Hindlimb muscle (tissue), 1 donor: Measurements from ENCODE around the gene OTOS. TPM values are rescaled to one million over a fixed set of nuclear protein-coding genes. Genes with fewer than 3 reads are reported as not detected.

Experiments used
- DNase-seq: peaks from one replicate; pipeline ENCODE4 v3.0.0-alpha.2; 2013
- polyA plus RNA-seq: library from polyadenylated mRNA; unstranded; fragments of 120-200 nt; gene quantifications from one replicate; pipeline ENCODE4 v1.2.1, GENCODE V29; 2013; ENCODE audit not compliant: insufficient read length

The OTOS gene
- polyA plus RNA-seq = not detected

DNA sequence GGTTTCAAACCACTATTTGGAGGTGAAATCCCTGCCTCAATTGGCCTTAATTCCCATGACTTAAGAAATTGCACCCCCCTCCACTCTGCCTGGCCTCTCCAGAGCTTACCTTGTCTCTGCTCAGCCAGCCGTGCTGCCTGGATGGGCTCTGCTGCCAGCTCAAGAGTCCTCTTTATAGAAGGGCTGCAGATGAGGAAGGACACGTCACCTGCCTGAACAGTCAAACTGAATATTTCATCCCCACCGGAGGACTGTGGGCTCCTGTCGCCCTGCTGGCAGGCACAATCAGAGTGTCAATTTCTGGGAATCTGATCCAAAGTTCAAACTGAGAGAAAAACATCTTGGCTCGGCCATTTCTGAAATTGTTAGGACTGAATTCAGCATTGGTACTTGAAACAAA, at the start of gene OTOS:
TSS of gene OTOS (minus strand) at position 148 of the 400 bp plus-strand sequence. CDS start 332 bp downstream, outside the sequence.
- no peak for DNase-seq

DNA sequence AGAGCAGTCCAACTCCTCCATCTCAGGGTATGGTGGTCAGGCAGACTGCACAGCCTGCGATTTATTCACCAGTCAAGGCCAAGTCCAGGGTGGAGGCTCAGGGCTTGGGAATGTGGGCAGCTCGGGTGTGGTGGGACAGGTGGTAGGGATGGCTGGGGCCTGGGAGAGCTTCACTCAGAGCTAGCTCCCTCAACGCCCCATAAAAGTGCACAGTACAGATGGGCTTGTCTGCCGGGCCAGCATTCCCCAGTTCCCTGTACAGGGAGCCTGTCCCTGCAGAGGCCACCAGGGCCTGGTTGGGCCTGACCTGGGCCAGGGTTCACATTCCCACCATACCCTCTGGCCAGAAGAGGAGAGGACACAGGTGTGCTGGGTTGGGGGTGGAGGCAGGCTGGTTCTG, 49.2 kb upstream of the OTOS start:
- DNase-seq = no peak

DNA sequence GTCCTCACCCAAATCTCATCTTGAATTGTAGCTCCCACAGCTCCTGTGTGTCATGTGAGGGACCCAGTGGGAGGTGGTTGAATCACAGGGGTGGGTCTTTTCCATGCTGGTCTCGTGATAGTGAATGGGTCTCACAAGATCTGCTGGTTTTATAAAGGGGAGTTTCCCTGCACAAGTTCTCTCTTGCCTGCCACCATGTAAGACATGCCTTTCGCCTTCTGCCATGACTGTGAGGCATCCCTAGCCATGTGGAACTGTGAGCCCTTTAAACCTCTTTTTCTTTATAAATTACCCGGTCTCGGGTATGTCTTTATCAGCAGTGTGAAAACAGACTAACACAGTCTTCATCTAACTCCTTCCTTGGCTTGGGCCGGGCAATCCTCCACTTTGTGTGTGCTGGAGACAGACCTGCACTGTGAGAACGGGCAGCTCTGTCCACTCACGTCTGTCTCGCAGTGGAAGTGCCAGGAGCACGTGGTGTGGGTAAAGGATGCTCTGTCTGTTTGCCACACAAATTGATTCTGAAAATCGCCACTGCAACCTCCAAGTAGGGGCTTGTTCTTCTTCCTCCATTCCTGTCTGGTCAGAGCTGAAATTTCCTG, 47.6 kb upstream of the OTOS start:
- DNase-seq = no peak

DNA sequence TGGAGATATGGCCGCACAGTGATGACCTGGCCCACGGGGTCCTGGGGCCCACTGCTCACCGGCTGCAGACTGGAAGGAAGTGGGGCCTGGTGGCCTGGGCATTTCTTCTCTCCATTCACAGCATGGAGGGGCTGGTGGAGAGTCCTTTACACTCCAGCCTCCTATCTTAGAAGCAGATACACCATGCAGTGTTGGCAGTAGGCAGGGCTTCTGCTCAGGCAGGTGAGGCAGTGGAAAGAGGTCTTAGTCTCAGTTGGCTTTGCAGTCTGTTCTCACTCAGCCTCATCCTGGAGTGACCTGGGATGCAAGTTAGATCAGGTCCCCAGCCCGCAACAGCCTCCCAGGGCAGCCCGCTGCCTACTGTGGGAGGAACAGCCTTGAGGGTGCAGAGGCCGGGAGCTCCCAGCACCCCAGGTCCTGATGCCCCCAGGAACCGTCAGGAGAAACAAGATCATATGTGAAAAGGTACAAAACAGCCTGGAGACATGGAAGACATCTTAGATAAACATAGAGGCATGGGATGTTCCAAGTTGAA, 45.8 kb upstream of the OTOS start:
- DNase-seq = no peak

DNA sequence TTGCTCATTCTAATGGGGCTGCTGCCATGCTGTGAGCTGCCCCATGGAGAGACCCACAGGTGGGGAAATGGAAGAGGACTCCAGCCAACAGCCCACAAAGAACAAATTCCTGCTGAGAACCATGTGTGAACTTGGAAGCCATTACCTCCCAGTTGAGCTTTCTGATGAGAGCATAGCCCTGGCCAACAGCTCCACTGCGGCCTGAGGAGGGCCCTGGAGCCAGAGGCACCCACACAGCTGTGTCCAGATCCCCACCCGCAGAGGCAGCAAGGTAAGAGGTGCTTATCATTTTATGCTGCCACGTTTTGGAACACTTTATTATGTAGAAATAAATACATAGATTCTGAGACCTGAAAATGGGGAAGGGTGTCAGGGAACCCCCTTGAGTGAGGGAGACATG, 44.2 kb upstream of the OTOS start:
- no peak for DNase-seq

DNA sequence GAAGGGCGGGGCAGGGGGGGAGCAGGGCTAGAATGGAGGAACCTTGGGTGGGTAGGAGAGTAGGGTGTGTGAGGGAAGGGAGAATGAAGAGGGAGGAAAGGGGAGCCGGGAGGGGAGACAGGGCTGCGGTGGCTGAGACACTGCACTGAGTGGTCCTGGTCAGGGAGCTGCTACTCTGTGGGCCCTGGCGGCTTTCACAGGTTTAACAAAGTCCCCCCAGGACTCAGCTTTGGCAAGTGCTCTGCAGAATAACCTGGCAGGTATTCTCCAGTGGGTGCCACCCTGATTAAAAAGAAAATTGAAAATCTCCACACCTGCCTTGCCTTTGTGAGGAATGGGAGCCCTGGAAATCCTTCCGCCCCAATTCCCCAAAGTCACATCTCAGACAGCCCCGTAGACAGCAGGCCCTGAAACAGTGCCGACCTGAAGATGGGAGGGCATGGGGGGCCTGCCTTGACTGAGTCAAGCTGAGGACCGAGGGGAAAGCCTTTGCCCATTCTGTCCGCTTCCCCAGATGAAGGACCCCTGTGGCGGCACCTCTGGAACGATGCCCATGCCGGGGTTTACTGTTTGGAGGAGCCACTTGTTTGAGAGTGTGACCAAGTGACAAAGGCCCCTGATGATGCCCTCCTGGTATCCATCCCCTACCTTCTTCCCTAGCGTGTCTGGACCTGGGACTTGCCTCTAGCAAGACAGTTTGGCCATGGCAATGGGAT, 43.6 kb upstream of the OTOS start:
- DNase-seq = no peak

DNA sequence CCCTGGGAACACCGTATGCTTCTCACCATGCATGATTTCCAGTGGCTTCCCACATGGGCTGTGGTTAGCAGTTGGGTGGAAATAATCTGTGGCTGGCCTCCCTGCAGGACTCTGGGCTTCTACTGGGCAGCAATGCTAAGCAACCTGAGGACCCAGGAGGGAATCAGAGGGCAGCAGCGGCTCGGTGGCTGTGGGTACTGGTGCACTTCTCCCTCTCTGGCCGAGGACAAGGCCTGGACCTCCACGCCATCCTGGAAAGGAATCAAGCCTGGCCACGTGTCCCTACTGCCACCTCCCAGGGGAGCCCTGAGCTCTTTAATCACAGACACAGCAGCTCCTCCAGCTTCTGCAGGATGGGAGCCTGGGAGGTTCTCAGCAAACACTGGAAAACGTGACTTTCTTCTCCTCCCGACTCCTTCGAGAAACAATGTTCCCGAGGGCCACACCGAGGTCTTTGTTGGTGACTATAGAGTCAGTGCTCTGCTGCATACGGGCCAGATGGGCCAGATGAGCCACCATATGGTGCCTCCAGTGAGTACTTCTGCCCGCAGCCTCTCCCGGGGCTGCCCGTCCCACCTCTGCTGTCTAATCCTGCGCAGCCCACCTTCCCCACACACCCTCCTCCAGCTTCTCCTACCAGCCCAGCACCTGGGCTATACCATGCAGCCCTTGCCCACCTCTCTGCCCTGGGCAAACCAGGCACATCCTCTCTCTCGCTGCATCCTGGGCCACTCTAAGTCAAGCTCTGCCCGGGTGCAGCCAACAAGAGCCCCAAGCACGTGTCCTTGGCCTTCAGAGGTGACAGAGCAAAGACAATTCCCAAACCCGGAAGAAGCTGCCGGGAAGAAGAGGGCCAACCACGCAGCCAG, 42.8 kb upstream of the OTOS start:
- DNase-seq = no peak

DNA sequence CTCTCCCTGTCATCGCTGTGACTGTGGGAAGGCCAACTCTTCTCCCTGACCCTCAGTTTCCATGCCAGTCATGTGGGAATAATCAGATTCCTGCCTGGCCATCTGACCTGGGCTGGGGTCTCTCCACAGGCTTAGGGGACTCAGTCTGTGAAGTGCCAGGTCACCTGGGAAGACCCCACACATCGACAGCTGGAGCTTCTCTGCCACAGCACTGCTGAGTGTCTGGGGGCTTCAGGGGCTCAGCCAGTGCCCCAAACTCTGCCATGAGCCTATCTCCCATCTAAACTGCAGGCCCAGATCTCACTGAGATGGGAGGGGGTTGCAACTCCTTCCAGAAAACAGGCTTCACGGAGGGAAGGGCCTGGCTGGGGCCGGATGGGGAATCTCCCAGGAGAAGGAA, 42.0 kb upstream of the OTOS start:
- DNase-seq = no peak

DNA sequence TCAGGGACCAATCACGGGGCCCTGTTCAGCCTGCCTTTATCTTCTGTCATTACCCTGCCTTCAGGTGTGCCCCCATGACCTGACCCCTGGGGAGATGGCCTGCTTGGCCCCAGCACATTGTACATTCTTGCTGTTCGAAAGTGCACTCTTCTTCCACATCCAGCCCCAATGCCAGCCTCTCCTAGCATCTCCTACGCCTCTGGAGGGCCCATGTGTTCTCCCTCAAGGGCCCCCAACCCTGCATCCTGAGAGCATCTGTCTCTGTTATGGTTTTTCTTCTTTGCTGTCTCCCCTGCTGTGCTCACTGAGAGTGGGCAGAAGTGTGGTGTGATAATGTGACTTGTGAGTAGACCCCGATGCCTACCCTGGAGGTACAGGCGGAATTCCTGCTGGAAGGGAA, 41.5 kb upstream of the OTOS start:
- DNase-seq = no peak

DNA sequence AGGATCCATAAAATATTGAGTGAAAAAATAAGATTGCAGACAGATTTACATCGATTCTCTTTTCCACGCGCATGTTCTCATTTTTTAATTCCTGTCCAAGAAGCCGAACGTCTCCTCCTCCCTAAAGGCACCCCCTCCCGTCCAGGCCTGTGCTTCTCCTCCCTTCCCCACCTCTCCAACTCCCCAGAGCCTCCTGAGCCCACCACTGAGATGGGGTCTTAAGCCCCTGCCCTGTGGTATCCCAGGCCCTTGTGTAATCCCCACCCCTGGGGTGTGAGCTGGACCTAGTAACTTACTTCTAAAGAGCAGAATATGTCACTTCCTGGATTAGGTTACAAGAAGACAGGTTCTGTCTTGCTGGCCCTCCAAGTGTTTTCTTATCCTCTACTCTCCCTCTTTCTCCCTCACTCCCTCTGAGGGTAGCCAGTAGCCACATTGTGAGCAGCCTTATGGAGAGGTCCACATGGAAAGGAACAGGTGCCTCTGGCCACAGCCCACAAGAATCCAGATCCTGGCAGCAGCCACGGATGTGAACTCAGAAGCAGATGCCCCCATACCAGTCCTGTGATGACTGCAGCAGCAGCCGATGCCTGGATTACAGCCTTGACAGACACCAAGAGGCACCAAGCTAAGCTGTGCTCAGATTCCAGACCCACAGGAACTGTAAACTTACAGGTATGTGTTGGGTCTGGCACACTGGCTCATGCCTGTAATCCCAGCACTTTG, 39.6 kb upstream of the OTOS start:
- no peak for DNase-seq

DNA sequence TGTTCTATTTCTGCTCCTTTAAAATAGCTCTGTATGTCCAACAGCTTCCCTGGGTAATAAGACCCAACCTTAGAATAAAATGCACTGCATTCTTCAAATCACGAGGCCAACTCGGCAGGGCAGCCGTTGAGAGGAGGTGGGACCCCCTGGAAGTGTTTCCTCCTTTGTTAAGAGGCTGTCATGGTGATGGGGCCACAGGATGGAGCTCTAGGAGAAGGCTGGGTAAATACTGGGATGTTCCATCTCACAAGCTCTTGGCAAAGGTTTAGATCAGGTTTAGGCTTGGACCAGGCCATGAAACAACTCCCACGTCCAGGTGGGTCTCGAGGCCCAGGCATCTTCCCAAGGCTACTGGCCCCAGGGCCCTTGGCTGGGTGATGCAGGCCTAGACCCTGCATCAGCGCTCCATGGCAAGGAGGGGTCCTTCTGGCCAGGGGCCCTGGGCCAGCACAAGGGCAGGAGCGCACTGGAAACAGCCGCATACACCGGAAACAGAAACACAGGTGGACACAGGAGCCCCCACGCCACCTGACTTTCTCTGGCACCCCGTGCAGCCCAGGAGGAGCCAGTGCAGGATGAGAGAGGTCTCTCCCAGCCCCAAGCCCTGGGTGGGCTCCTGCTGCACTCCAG, 38.8 kb upstream of the OTOS start:
- no peak for DNase-seq

DNA sequence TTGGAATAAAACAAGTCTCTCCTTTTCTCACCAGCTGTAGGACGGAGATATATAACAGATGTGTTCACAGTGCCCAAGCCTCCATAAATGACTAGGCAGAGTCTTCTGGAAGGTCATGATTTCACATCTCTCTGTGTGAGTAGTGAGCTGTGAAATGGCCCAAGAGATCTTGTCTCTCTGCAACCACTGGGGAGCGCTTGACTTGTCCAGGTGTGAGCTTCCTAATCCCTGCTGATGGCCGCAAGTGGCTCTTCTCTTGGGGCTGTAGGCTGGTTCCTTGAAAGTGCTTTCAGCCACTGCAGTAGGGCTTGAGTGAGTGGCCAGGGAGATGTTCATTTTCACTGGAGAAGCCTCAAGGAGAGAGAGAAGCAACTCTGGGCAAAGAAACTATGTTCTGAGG, 38.1 kb upstream of the OTOS start:
- DNase-seq = no peak

DNA sequence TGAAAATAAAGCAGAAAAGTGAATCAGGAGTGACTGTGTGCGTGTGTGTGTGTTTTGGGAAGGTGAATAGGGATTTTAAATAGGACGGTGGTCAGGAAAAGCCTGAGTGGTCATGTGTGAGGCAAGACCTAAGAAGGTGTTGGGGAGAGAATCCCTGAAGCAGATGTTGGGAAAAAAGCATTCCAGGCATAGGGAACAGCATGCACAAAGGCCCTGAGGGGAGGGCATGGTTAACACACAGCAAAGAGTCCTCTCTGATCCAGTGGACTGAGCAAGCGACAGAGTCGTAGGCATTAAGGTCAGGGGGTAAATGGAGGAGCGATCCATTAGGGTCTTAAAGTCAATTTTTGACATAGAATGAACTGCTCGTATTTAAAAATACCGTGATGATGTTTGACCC, 34.0 kb upstream of the OTOS start:
- DNase-seq = no peak

DNA sequence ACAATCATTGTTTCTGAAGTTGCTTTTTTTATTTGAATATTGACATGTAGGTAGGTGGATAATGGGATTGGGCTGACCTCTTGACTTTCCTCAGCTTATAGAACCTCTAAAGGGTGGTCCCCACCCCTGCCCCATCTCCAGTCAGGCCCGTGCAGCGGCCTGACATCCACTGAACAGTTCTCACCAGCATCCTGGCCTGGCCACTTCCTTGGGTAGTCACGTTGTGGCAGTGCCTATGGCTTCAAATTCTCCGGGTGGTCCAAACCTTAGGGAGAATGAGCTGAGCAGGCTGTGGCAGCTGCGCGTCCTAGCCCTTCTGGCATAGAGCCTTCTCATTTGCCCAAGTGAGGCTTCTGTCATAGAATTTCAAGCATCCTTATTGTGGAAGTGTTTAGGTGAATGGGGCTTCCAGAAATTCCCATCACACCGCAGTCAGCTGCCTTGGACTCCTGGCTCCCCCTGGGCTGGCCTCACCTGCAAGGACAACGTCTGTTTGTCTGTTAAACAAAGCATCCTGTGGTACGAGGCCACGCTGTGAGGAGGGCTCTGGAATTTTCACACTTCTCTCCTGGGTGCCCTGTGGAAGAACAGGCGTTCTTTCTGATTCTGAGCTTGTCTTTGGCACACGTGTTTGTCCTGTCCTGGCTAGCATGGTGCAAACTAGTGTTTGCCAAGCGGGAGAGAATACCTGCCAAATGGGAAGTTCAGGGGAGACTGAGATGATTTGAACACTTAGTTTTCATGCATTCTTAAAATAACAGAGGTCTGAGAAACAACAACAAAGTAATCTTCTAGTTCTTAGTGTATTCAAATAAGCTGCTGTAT, 31.8 kb upstream of the OTOS start:
- no peak for DNase-seq

DNA sequence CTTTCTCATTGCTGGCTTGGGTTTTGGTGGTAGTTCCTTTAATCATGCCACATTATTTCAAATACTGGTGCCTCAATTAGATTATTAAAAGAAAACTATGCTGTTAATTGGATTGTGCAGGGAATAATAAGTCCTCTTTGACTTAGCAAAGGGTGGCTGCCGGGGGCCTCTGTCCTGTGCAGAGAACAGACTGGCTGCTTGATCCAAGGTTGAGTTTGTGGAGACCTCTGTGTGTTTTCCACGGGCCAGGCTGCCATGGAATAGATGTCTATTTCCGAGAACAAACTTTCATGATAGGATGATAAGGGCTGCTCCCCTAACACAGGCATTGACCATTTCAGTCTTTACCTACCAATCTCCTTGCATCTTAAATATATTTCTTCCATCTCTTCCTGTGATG, 30.4 kb upstream of the OTOS start:
- no peak for DNase-seq

DNA sequence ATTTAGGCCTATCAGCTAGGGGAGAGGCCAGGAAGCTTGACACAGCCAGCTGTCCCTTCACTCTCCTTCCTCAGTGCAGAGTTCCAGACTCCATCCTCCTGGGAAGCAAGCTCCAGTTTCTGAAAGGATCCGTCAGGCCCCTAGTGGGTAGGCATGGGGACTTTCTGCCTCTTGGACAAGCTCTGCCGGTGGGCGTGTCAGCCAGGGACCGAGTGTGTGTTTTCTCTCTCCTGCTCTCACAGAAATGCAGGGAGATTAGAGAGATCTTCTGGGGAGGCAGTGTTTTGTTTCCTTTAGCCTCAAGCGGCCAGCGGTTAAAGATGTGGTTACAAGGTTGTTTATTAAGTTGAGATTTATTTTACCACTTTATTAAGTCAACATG, 29.9 kb upstream of the OTOS start:
- DNase-seq = no peak

DNA sequence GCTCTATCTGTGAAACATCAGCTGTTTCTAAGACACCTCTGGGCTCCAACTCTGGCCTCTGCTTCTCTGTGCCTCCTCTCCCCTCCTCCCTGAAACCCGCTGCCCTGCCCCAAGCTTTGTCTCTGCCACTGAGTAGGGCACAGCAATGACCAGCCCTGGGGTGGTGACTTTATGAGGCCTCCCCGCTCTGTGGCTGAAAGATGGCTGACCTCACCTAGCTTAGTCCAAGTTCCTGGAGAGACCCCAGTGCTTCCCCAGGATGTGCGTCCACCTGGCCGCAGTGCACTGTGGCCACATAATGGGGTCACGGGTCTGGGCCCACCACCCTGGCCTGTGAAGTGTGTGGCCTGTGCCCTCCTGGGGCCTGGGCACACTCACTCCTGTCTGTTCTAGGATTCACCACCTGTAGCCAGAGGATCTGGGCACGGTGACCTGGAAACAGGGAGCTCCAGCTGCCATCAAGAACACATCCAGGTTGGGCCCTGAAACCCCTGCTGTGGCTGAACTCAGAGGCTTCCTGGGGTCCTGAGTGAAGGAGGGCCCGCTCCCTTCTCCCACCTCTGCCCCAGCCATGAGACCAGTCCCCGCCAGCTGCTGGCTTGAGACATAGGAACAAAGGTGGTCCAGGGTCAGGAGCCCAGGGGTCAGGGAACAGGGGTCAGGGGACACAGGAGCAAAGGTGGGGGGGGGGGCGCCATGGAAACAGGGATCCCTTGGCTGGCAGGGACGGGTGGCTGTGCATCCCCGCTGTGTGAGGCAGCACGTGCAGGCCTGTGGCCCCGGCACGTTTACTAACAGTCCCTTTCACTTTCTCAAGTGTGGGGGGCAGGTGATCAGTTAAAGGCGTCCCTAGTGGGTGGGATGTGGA, 29.3 kb upstream of the OTOS start:
- DNase-seq = no peak

DNA sequence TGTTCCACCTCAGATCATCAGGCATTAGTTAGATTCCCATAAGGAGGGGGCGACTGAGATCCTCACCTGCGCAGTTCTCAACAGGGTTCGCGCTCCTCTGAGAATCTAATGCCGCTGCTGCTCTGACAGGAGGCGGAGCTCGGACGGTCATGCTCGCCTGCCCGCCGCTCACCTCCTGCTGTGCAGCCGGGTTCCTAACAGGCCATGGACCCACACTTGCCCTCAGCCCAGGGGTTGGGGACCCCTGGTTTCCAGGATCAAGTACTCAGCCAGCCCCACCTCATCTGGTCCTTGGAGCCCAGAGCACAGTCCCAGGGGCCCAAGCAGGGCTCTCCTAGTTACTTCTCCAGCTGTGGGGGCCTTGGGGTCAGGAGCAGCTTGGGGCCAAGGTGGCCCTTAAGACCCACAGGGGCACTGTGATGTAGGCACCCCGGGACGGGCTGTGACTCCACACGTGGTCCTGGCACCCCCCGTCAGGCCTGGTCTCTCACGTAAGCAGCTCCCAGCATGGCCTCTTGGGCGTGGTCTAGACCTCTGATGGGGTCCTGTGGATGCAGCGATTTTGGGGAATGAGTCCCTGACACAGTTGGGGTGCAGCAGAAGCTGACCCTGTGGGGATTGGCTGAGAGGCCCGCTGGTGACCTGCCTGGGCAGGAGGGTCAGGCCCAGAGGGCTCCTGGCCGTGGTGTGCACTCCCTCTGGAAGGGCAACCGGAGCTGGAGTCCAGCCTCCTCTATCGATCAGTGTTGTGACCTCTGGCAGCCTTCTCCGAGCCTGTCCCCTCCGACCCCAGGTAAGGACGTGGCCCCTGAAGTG, 28.3 kb upstream of the OTOS start:
- DNase-seq = no peak

DNA sequence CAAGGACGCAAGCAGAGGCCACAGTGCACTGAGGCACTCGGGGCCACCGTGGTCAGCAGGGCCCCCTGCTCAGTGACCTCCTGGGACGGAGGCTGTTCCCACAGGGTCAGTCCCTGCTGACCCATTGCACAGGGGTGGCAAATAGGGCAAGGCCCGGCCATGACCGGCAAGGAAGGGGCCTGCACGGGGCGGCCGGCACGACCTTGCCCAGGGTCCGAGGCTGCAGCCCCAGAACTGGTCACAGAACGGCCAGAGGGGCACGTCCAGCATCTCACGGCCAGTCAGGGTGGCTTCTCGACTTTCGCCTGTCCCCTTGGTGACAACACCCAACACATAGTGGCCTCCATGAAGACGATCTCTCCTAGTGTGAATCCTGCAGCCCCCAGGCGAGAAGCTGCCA, 27.6 kb upstream of the OTOS start:
- no peak for DNase-seq

DNA sequence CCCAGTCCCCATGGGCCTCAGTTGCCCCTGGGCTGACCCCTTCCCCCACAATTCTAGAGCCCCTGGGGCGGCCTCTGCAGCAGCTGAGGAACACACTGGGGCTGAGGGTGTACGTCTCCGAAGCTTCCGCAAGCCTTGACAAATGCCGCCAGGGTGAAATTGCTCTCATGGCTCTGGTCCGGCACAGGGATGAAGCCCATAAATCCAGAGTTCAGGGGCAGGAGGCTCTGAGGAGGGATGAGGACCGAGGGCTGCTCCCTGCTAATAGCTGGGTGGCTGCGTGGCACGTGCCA, 27.1 kb upstream of the OTOS start:
- no peak for DNase-seq
